Duodenal mucosa (tissue), 2 donors: Measurements from ENCODE around the gene TFPI2.

Experiments
- H3K27ac ChIP-seq: one replicate; pipeline ENCODE4 v1.7.0; 2013; ENCODE audit warnings: low read depth, low read length
- H3K27me3 ChIP-seq, 2 donors: one replicate each; pipeline ENCODE4 v1.7.0; 2013; ENCODE audit warnings: low read length in 2 of 2, control low read depth in 1 of 2; ENCODE audit not compliant: insufficient read depth in 2 of 2, control insufficient read depth in 1 of 2
- H3K36me3 ChIP-seq, 2 donors: one replicate each; pipeline ENCODE4 v1.7.0; 2013; ENCODE audit warnings: low read length in 2 of 2, control low read depth in 1 of 2; ENCODE audit not compliant: insufficient read depth in 2 of 2, control insufficient read depth in 1 of 2
- H3K4me1 ChIP-seq, 2 donors: one replicate each; pipeline ENCODE4 v1.7.0; 2013; ENCODE audit warnings: low read length in 2 of 2, control low read depth in 1 of 2; ENCODE audit not compliant: insufficient read depth in 2 of 2, control insufficient read depth in 1 of 2
- H3K4me3 ChIP-seq, 2 donors: one replicate each; pipeline ENCODE4 v1.7.0; 2013; ENCODE audit warnings: low read length in 2 of 2, low read depth in 1 of 2
- H3K9ac ChIP-seq, 2 donors: one replicate each; pipeline ENCODE4 v1.7.0; 2013; ENCODE audit warnings: low read length in 2 of 2, low read depth in 1 of 2
- H3K9me3 ChIP-seq, 2 donors: one replicate each; pipeline ENCODE4 v1.7.0; 2013; ENCODE audit warnings: low read length in 2 of 2, control low read depth in 1 of 2; ENCODE audit not compliant: control insufficient read depth in 1 of 2

The TFPI2 gene

GRCh38 chr7:93884541-93884940, 6.0 kb downstream of the TFPI2 start:
- Histone ChIP-seq H3K9me3 (no peaks in the 10 kb centered on the region), H3K9ac (no peak overlapping the region), H3K27me3 (peaks cover 0 to under 1% of the 10 kb centered on the region in 2 donors), H3K36me3 (no peaks in the 10 kb centered on the region), H3K4me1 (no peaks in the 10 kb centered on the region), H3K27ac (no peak overlapping the region), H3K4me3 (no peak overlapping the region)

GRCh38 chr7:93883917-93884345, 6.6 kb downstream of the TFPI2 start:
- no peaks in the 10 kb centered on the region for H3K36me3 ChIP-seq
- no peak overlapping the region for H3K9ac ChIP-seq
- no peaks in the 10 kb centered on the region for H3K9me3 ChIP-seq
- no peaks in the 10 kb centered on the region for H3K4me1 ChIP-seq
- H3K4me3 ChIP-seq: no peak overlapping the region
- no peaks in the 10 kb centered on the region for H3K27me3 ChIP-seq
- H3K27ac ChIP-seq: no peak overlapping the region

GRCh38 chr7:93883078-93883916, 7.3 kb downstream of the TFPI2 start:
- Histone ChIP-seq H3K4me3 (no peak overlapping the region), H3K27ac (no peak overlapping the region), H3K9ac (no peak overlapping the region), H3K27me3 (no peaks in the 10 kb centered on the region), H3K36me3 (no peaks in the 10 kb centered on the region), H3K9me3 (no peaks in the 10 kb centered on the region), H3K4me1 (no peaks in the 10 kb centered on the region)

GRCh38 chr7:93882468-93882867, 8.1 kb downstream of the TFPI2 start:
- Histone ChIP-seq H3K4me3 (no peak overlapping the region), H3K9ac (no peak overlapping the region), H3K9me3 (no peaks in the 10 kb centered on the region), H3K36me3 (no peaks in the 10 kb centered on the region), H3K27ac (no peak overlapping the region), H3K27me3 (no peaks in the 10 kb centered on the region), H3K4me1 (no peaks in the 10 kb centered on the region)

- Histone ChIP-seq H3K4me3 (no peak overlapping the region), H3K9ac (no peak overlapping the region), H3K27ac (no peak overlapping the region), H3K4me1 (no peaks in the 10 kb centered on the region), H3K36me3 (no peaks in the 10 kb centered on the region), H3K27me3 (no peaks in the 10 kb centered on the region), H3K9me3 (no peaks in the 10 kb centered on the region)
Observed at GRCh38 chr7:93879356-93879755, 11.2 kb downstream of the TFPI2 start.

- H3K4me3 ChIP-seq: no peak overlapping the region
- H3K9ac ChIP-seq: no peak overlapping the region
- H3K9me3 ChIP-seq: no peaks in the 10 kb centered on the region
- H3K27ac ChIP-seq: no peak overlapping the region
- H3K36me3 ChIP-seq: no peaks in the 10 kb centered on the region
- H3K4me1 ChIP-seq: no peaks in the 10 kb centered on the region
- H3K27me3 ChIP-seq: no peaks in the 10 kb centered on the region
Observed at GRCh38 chr7:93877742-93878141, 12.8 kb downstream of the TFPI2 start.

GRCh38 chr7:93873998-93874574, 16.5 kb downstream of the TFPI2 start:
- no peak overlapping the region for H3K27ac ChIP-seq
- H3K36me3 ChIP-seq: no peaks in the 10 kb centered on the region
- no peaks in the 10 kb centered on the region for H3K27me3 ChIP-seq
- no peaks in the 10 kb centered on the region for H3K4me1 ChIP-seq
- H3K4me3 ChIP-seq: no peak overlapping the region
- no peaks in the 10 kb centered on the region for H3K9me3 ChIP-seq
- H3K9ac ChIP-seq: no peak overlapping the region

- Histone ChIP-seq H3K36me3 (no peaks in the 10 kb centered on the region), H3K4me3 (no peak overlapping the region), H3K27ac (no peak overlapping the region), H3K4me1 (no peaks in the 10 kb centered on the region), H3K9ac (no peak overlapping the region), H3K27me3 (no peaks in the 10 kb centered on the region), H3K9me3 (no peaks in the 10 kb centered on the region)
Observed at GRCh38 chr7:93866886-93867285, 23.7 kb downstream of the TFPI2 start.

- H3K27me3 ChIP-seq: no peaks in the 10 kb centered on the region
- no peaks in the 10 kb centered on the region for H3K36me3 ChIP-seq
- H3K4me3 ChIP-seq: no peak overlapping the region
- no peak overlapping the region for H3K27ac ChIP-seq
- no peaks in the 10 kb centered on the region for H3K9me3 ChIP-seq
- no peak overlapping the region for H3K9ac ChIP-seq
- no peaks in the 10 kb centered on the region for H3K4me1 ChIP-seq
Observed at GRCh38 chr7:93862651-93863050, 27.9 kb downstream of the TFPI2 start.

GRCh38 chr7:93861325-93861949, 29.1 kb downstream of the TFPI2 start:
- H3K9me3 ChIP-seq: no peaks in the 10 kb centered on the region
- no peaks in the 10 kb centered on the region for H3K4me1 ChIP-seq
- no peaks in the 10 kb centered on the region for H3K36me3 ChIP-seq
- H3K4me3 ChIP-seq: no peak overlapping the region
- H3K27me3 ChIP-seq: no peaks in the 10 kb centered on the region
- no peak overlapping the region for H3K27ac ChIP-seq
- H3K9ac ChIP-seq: no peak overlapping the region
